GM12878 (cell line): ENCODE results near the gene GRB10. TPM values are rescaled to one million over a fixed set of nuclear protein-coding genes. Genes with fewer than 3 reads are reported as not detected.

Experiments
- ATAC-seq: fragments of 200-7000 bp; cut with Tn5 transposase; 3 replicates; pipeline ENCODE4 v1.9.1; 2020; ENCODE audit warnings: mild to moderate bottlenecking, moderate library complexity
- BruUV-seq: library from RNA; stranded (reverse); fragments of 400-500 nt; replicated peaks from 2 replicates; lab custom pipeline; 2021; lab: Mats Ljungman, UMichigan
- CTCF ChIA-PET: fragments of 300-600 bp; sonication (Branson Sonifier 250); formaldehyde crosslinking; extraction: SDS; loops from one replicate; lab custom pipeline; 2021; ENCODE audit warnings: inconsistent platforms; lab: Yijun Ruan, JAX
- POLR2A ChIA-PET: fragments of 350-600 bp; formaldehyde crosslinking; extraction: SDS; loops from one replicate; lab custom pipeline; 2021; ENCODE audit warnings: inconsistent platforms; lab: Charles Lee
- RAD21 ChIA-PET: fragments of 300-600 bp; sonication (Branson Sonifier 250); formaldehyde crosslinking; loops from one replicate; lab custom pipeline; 2023; ENCODE audit warnings: antibody characterized with exemption; ENCODE audit not compliant: unreplicated experiment; lab: Charles Lee
- SMC1A ChIA-PET: fragments of 300-600 bp; sonication (Branson Sonifier 250); formaldehyde crosslinking; loops from one replicate; lab custom pipeline; 2023; ENCODE audit not compliant: unreplicated experiment, uncharacterized antibody; lab: Charles Lee
- DNase-seq: peaks from one replicate; pipeline ENCODE4 v3.0.0-alpha.2; 2011; ENCODE audit warnings: low read depth, low spot score
- FAIRE-seq: peaks from 3 replicates; lab custom pipeline; 2011; peaks lifted over from hg19 to GRCh38; lab: Jason Lieb, UNC
- H2AFZ ChIP-seq: 2 replicates; pipeline ENCODE4 v1.6.0; 2011; ENCODE audit warnings: low read depth, low read length, control low read depth; ENCODE audit not compliant: control insufficient read depth
- H3K27ac ChIP-seq: 2 replicates; pipeline ENCODE4 v1.5.1; 2011; ENCODE audit warnings: control low read depth; ENCODE audit not compliant: control insufficient read depth, insufficient read depth
- H3K27me3 ChIP-seq, 2 experiments: replicated peaks in 1 of 2; 2 replicates each; pipeline versions ENCODE4 v1.6.0 to v1.6.1; 2011; ENCODE audit warnings: low read length in 1 of 2; ENCODE audit not compliant: control insufficient read depth in 2 of 2, insufficient read depth in 2 of 2
- H3K36me3 ChIP-seq, 2 experiments: 2 replicates each; pipeline ENCODE4 v1.5.1; 2011; ENCODE audit warnings: low read length in 1 of 2; ENCODE audit not compliant: control insufficient read depth in 2 of 2, insufficient read depth in 2 of 2
- H3K4me1 ChIP-seq: 2 replicates; pipeline ENCODE4 v1.6.1; 2011; ENCODE audit warnings: mild to moderate bottlenecking, low read length, moderate library complexity, mixed read lengths; ENCODE audit not compliant: control insufficient read depth, insufficient read depth
- H3K4me2 ChIP-seq: 2 replicates; pipeline ENCODE4 v1.6.0; 2011; ENCODE audit warnings: control low read depth; ENCODE audit not compliant: control insufficient read depth, insufficient read depth
- H3K4me3 ChIP-seq: fragments of 200-600 bp; sonication (generic); 2 replicates; pipeline ENCODE4 v1.5.1; 2016
- H3K79me2 ChIP-seq: 2 replicates; pipeline ENCODE4 v1.6.0; 2011; ENCODE audit warnings: low read length; ENCODE audit not compliant: control insufficient read depth, insufficient read depth
- H3K9ac ChIP-seq: 2 replicates; pipeline ENCODE4 v1.8.0; 2011; ENCODE audit warnings: low read length, control low read depth, mixed read lengths; ENCODE audit not compliant: control insufficient read depth, insufficient read depth
- H3K9me3 ChIP-seq: replicated peaks from 3 replicates; pipeline ENCODE4 v1.5.1; 2011; ENCODE audit warnings: mild to moderate bottlenecking, low read length; ENCODE audit not compliant: control insufficient read depth, insufficient read depth
- H4K20me1 ChIP-seq: 2 replicates; pipeline ENCODE4 v1.6.0; 2011; ENCODE audit not compliant: control insufficient read depth, insufficient read depth
- EZH2 ChIP-seq: IDR thresholded peaks from 2 replicates; pipeline ENCODE4 v1.6.1; 2012; ENCODE audit warnings: low read depth, mild to moderate bottlenecking, control low read depth, inconsistent platforms, low read length, borderline replicate concordance; ENCODE audit not compliant: control insufficient read depth
- RELA ChIP-seq: fragments of 450-650 bp; IDR thresholded peaks from 2 replicates; pipeline ENCODE4 v1.8.0; 2014; ENCODE audit warnings: borderline replicate concordance; ENCODE audit not compliant: partially characterized antibody
- WRNIP1 ChIP-seq: IDR thresholded peaks from 2 replicates; pipeline ENCODE4 v1.6.1; 2011; ENCODE audit warnings: low read depth, low read length, improper control_type of control experiment, borderline replicate concordance
- ZNF384 ChIP-seq: IDR thresholded peaks from 2 replicates; pipeline ENCODE4 v1.6.1; 2012; ENCODE audit warnings: low read depth, mild to moderate bottlenecking, low read length, improper control_type of control experiment, borderline replicate concordance
- WGBS: methylation state at CpG from one replicate; pipeline ENCODE4 v1.1.6; 2016; ENCODE audit warnings: low lambda C conversion rate; ENCODE audit not compliant: insufficient replicate concordance, insufficient coverage; ENCODE audit errors: missing lambda C conversion rate; 5-methylcytosine and 5-hydroxymethylcytosine counted together
- in situ Hi-C: fragments of 300-500 bp; cut with MboI; formaldehyde crosslinking; loops from 9 replicates; pipeline ENCODE4 v1.14.3; 2018; ENCODE audit warnings: mixed read lengths
- intact Hi-C: fragments of 100-400 bp; cut with micrococcal nuclease; formaldehyde crosslinking; loops from one replicate; pipeline ENCODE4 v1.14.2; 2022; ENCODE audit not compliant: unreplicated experiment
- polyA plus RNA-seq, 11 experiments: library from polyadenylated mRNA; depleted of rRNA in 4 of 11; unstranded in 6 of 11; stranded (reverse) in 5 of 11; fragments of >200 nt; fragmentation: Nextera tagmentation in 4 of 11; fragmentation: Illumina TruSeq in 1 of 11; extraction: Ambion mirVana in 4 of 11; extraction: Trizol in 1 of 11; gene quantifications; 1 replicate in 1 of 11; 2 replicates in 10 of 11; pipeline versions ENCODE4 v1.2.1 to v1.2.3, GENCODE V29; 2011 to 2016; ENCODE audit warnings: inconsistent platforms in 2 of 11, missing spikeins in 2 of 11, low read depth in 1 of 11
- total RNA-seq, 4 experiments: library from RNA; depleted of rRNA in 3 of 4; stranded (reverse); fragments of >200 nt in 3 of 4; fragmentation: Illumina TruSeq in 1 of 4; extraction: Trizol in 1 of 4; gene quantifications; 2 replicates each; pipeline versions ENCODE4 v1.2.1 to v1.2.3, GENCODE V29; 2013 to 2021

The GRB10 gene
- total and polyA plus RNA-seq, 10 of the 15 experiments (the other 5 are each of a cell fraction or from before 2014, with no cell fraction given) = 0.04 to 0.33 TPM; not detected in 8

DNA sequence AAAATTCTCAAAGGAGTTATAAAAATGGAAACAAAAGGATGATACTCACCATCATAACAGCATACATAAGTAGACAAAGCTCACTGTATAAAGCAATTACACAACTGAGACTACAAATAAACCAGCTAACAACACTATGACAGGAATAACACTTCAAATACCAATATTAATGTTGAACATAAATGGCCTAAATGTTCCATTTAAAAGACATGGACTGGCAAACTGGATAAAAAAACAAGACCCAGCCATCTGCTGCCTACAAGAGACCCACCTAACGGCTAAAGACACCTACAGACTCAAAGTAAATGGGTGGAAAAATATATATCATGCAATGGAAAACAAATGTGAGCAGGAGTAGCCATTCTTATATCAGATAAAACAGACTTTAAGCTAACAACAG, 148.3 kb downstream of the GRB10 start:
- no TSS peak for BruUV-seq
- whole genome bisulfite sequencing = 0% methylated on average over 1 of the region's 1 CpG
- 0 out of 2 replicates have a peak, but pooled peaks cover 3% of the 10 kb centered on the region for H4K20me1 ChIP-seq
- RAD21 ChIA-PET = interaction anchor here (1.6 kb wide), 1 partner anchor 542 kb away, joined by 5 read pairs; the partner anchor contains the start of gene ZPBP
- SMC1A ChIA-PET = interaction anchor here (0.5 to 1.1 kb wide), 5 partner anchors 26 to 566 kb away, joined by 3 to 5 read pairs (median 3); no protein-coding TSS in a partner anchor
- H3K4me2 ChIP-seq = no peak overlapping the region
- intact Hi-C loops (loop anchor here (5.0 to 10.0 kb wide), 2 partner anchors 430 to 542 kb away; partner anchors contain the start of gene ZPBP), in situ Hi-C loops (no loop called here)
- H3K36me3 ChIP-seq = no peaks in the 10 kb centered on the region
- POLR2A ChIA-PET = no interaction called here
- no peak overlapping the region for H3K9ac ChIP-seq
- TF ChIP-seq EZH2 = no peak
- no peaks in the 10 kb centered on the region; a peak in 3 of 4 replicates for H3K27me3 ChIP-seq
- H2AFZ ChIP-seq = no peak overlapping the region
- FAIRE-seq = no peak
- CTCF ChIA-PET = interaction anchor here (1.0 to 5.7 kb wide), 7 partner anchors 10 to 540 kb away, joined by 3 to 48 read pairs (median 6); no protein-coding TSS in a partner anchor
- no peak for DNase-seq
- H3K4me3 ChIP-seq = no peak overlapping the region
- H3K4me1 ChIP-seq = no peaks in the 10 kb centered on the region
- H3K9me3 ChIP-seq = no peaks in the 10 kb centered on the region
- H3K27ac ChIP-seq = no peak overlapping the region
- no peaks in the 10 kb centered on the region for H3K79me2 ChIP-seq
- no peak for ATAC-seq

DNA sequence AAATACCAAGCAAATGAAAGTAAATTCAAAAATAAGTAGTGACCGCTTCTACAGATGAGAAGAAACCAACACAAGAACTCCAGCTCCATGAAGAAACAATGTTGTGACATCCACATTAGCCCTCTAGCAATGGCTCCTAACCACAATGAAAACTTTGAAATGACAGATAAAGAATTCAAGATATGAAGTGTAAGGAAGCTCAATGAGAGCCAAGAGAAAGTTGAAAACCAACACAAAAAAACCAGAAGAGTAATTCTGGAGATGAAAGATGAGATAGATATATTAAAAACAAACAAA, 149.3 kb downstream of the GRB10 start:
- Histone ChIP-seq H3K4me2 (no peak overlapping the region), H3K79me2 (no peaks in the 10 kb centered on the region), H2AFZ (no peak overlapping the region), H3K27ac (no peak overlapping the region), H3K9me3 (no peaks in the 10 kb centered on the region), H3K27me3 (no peaks in the 10 kb centered on the region; a peak in 3 of 4 replicates), H3K4me1 (no peaks in the 10 kb centered on the region), H3K4me3 (no peak overlapping the region), H3K9ac (no peak overlapping the region), H3K36me3 (no peaks in the 10 kb centered on the region), H4K20me1 (0 out of 2 replicates have a peak, but pooled peaks cover 3% of the 10 kb centered on the region)
- intact Hi-C loops = loop anchor here (1.0 to 10.0 kb wide), 3 partner anchors 165 to 541 kb away; partner anchors contain the start of gene ZPBP
- ChIA-PET SMC1A (interaction anchor here (0.9 to 1.4 kb wide), 9 partner anchors 25 to 541 kb away, joined by 3 to 5 read pairs (median 3); partner anchors contain the start of gene ZPBP), POLR2A (no interaction called here), CTCF (interaction anchor here (0.6 to 5.7 kb wide), 20 partner anchors 9 to 1071 kb away, joined by 3 to 48 read pairs (median 4); no protein-coding TSS in a partner anchor), RAD21 (interaction anchor here (1.1 to 1.4 kb wide), 3 partner anchors 164 to 490 kb away, joined by 3 read pairs; no protein-coding TSS in a partner anchor)
- no peak for ATAC-seq
- in situ Hi-C loops = no loop called here
- BruUV-seq = no TSS peak
- TF ChIP-seq RELA (no peak), WRNIP1 (no peak), ZNF384 (no peak)
- no peak for FAIRE-seq
- no peak for DNase-seq
- 15% methylated on average over 1 of the region's 1 CpG for WGBS
